Omental fat pad (tissue), 4 donors: ENCODE results near the gene UTP20. TPM values are rescaled to one million over a fixed set of nuclear protein-coding genes. Genes with fewer than 3 reads are reported as not detected.
"Not testable (repeated sequence)": the region's sequence is repeated elsewhere in the genome, so short reads cannot be mapped to it uniquely, and the experiment has no call there.

ENCODE experiments used
- ATAC-seq: fragments of 150-250 bp; one replicate; pipeline ENCODE4 v1.9.1; 2016; ENCODE audit warnings: mild to moderate bottlenecking, moderate library complexity; ENCODE audit not compliant: low FRiP score
- DNase-seq: peaks from one replicate; pipeline ENCODE4 v3.0.0-alpha.2; 2019; ENCODE audit warnings: low spot score
- total RNA-seq, 4 donors: library from RNA; depleted of rRNA; stranded (reverse); fragments of >200 nt; gene quantifications; one replicate each; pipeline ENCODE4 v1.1.0, GENCODE V29; 2016
- TF ChIP-seq, protein P1 (sequence below), 3 donors: fragments of 450-650 bp; IDR thresholded peaks; one replicate each; pipeline ENCODE4 v1.5.1; 2016 to 2017; ENCODE audit warnings: antibody characterized with exemption in 3 of 3, mild to moderate bottlenecking in 3 of 3, moderate library complexity in 2 of 3

UTP20 gene
- total RNA-seq, 4 donors from 2014 or later: 14.0 to 31.5 (median 15.7) TPM

DNA sequence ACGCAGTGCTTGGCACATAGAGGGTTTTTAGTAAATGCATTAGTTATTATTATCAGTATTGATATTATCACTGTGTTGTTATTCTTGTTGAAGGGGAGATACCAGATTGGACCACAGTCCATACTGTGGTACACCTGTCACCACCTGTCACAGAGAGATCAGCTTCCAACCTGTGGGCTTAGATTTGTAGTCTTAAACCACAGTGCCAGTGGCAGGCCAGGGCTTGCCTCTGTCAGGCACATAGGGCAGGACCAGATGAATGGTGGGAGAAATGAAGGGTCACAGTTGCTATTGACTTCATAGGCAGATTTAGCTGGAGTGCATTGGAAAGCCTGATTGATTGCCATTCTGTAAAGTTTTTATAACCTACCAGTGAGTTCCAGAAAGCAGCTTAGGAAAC, 92.5 kb downstream of the UTP20 start:
- no peak for ATAC-seq
- TF ChIP-seq, protein P1, sequence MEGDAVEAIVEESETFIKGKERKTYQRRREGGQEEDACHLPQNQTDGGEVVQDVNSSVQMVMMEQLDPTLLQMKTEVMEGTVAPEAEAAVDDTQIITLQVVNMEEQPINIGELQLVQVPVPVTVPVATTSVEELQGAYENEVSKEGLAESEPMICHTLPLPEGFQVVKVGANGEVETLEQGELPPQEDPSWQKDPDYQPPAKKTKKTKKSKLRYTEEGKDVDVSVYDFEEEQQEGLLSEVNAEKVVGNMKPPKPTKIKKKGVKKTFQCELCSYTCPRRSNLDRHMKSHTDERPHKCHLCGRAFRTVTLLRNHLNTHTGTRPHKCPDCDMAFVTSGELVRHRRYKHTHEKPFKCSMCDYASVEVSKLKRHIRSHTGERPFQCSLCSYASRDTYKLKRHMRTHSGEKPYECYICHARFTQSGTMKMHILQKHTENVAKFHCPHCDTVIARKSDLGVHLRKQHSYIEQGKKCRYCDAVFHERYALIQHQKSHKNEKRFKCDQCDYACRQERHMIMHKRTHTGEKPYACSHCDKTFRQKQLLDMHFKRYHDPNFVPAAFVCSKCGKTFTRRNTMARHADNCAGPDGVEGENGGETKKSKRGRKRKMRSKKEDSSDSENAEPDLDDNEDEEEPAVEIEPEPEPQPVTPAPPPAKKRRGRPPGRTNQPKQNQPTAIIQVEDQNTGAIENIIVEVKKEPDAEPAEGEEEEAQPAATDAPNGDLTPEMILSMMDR (IDR thresholded peaks at IDR 0.05): no peak
- DNase-seq: no peak

DNA sequence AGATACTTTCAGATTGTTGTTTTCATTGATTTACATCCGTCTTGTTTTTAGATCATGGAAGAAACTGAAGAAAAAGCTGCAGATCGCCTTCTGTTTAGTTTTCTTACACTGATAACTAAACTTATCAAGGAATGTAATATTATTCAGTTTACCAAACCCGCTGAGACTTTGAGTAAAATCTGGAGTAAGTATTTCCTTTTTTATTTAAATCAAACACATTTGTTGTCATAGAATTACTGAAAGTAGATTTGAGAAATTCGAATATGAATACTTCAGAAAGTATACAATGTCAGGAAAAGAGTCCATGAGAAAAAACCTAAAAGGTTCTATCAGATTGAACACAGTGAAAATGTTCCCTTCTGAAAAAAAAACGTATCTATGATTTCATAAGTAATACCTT, 95.7 kb downstream of the UTP20 start:
- ATAC-seq (no peak), DNase-seq (no peak)
- TF ChIP-seq, protein P1 (IDR thresholded peaks at IDR 0.05): no peak

DNA sequence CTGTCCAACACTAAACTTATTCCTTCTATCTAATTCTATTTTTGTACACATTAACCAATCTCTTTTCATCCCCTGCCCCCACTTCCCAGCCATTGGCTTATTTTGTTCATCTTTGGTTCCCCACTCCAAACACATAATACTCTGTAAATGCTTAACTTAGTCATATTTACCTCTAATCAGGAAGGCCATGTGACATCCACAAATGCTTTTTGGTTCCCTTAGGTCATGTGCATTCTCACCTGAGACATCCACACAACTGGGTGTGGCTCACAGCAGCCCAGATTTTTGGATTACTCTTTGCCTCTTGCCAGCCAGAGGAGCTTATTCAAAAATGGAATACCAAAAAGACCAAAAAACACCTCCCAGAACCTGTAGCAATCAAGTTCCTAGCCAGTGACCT, 99.2 kb downstream of the UTP20 start:
- no peak for ATAC-seq
- TF ChIP-seq, protein P1 (IDR thresholded peaks at IDR 0.05): no peak

DNA sequence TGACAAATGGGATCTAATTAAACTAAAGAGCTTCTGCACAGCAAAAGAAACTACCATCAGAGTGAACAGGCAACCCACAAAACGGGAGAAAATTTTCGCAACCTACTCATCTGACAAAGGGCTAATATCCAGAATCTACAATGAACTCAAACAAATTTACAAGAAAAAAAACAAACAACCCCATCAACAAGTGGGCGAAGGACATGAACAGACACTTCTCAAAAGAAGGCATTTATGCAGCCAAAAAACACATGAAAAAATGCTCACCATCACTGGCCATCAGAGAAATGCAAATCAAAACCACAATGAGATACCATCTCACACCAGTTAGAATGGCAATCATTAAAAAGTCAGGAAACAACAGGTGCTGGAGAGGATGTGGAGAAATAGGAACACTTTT, 111.3 kb downstream of the UTP20 start:
- not testable (repeated sequence) for DNase-seq, ATAC-seq

More for the DNA sequence above, 99.2 kb downstream of the UTP20 start:
- DNase-seq: no peak

DNA sequence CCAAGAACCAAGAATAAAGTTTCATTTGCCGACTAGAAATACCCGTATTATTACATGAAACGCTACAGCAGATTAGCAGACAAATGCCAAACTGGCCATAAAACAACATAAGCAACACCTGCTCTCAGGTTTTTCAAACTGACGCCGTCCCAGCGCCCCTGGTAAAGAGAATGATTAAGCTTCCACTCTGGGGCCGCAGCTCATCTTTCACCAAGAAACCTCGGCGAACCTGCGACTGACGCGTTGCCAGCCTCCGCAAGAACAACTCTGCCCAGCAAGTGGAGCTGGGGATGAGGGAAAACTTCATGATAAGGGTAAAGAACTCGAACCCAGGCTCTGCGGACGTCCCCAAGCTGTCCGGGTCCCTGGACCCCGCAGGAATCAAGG, 127.1 kb downstream of the UTP20 start:
- ATAC-seq (peak; percentile 31), DNase-seq (no peak)
- TF ChIP-seq, protein P1 (IDR thresholded peaks at IDR 0.05): no peak

DNA sequence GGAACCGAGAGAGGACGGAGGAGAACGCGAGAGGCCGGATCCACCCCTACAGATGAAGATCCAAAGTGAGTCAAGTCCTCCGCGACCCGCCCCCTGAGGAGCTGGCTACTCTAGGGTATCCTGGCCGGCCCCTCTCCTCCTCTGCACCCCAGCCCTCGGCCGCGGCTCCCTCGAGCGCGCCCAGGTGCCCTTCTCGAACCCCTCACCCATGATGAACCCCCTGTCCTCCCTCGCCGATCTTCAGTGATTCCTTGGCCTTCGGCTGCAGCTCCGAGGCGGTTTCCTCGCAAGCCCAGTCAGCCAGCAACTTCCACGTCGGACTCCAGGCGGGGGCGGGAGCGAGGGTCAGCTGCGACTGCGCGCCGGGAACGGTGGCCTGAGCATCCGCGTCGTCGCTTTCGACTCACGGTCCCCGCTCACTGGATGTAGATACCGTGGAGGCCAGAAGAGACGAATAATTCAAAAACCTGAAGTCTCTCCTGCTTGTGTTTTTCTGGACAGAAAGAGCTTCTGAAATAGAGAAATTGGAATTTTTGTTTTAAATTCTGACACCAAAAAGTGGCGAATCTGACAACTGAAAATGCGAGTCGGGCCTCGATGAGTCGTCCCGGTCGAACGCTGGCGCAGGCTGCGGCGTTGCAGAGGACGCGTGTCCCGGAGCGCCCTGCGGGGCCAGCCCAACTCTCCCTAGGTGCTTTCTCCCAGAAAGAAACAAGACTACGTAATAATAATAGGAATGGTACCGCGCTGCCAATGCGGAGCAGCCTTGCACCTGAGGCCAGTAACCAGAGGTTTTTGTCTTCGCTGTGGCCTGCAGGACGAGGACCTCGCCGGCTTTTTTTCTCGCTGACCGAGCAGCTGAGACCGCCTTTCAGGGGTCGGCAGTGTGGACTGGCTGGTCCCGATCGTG, 127.8 kb downstream of the UTP20 start, which contains the start of gene ARL1:
Gene ARL1 (minus strand): TSS at position 337 of the 910 bp plus-strand sequence. CDS start 127 bp downstream, at position 210.
- DNase-seq: peak; percentile 55
- TF ChIP-seq, protein P1 (IDR thresholded peaks at IDR 0.05): no peak
- ATAC-seq: peak; percentile 94

DNA sequence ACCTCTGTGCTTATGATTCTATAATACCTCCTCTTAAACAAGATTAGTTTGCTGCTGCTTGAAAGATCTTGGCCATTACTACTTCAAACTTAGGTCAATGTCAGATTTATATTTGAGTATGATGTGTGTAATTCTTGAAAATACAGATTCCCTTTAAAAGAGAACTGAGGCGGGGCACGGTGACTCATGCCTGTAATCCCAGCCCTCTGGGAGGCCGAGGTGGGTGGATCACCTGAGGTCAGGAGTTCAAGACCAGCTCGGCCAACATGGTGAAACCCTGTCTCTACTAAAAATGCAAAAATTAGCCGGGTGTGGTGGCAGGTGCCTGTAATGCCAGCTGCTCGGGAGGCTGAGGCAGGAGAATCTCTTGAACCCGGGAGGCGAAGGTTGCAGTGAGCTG, 130.3 kb downstream of the UTP20 start:
- not testable (repeated sequence) for DNase-seq, ATAC-seq

DNA sequence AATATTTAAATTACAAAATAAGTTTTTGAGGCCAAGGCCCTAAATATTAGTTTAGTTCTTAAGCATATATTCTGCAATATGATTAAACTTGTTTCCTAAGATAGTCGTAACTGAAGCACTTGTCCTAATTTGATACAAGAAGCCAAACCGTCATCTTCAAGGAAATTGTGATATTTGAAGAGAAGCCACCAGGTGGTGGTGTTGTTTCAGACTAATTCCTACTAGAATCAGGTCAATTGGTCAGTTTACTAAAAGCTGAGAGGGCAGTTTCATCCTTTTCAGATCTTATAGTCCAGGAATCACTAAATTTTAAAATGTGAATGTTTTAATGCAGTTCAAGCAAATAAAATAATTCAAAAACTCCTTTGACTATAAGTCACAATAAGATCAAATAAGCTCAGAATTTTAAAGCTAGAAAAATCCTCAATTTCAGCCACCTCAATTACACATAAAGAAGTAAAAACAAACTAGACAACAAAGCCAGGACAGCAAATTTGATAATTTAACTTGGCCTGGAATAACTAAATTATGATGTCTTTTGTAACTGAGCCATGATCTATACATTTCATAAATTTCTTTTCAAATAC, 134.7 kb downstream of the UTP20 start:
- DNase-seq: no peak
- ATAC-seq: no peak
- TF ChIP-seq, protein P1 (IDR thresholded peaks at IDR 0.05): no peak
